GM23338 (cell line): ENCODE results near the gene NPR2. TPM values are rescaled to one million over a fixed set of nuclear protein-coding genes. Genes with fewer than 3 reads are reported as not detected.

ENCODE experiments used
- ATAC-seq: fragments of 200-7000 bp; cut with Tn5 transposase; 3 replicates; pipeline ENCODE4 v1.9.1; 2020
- DNase-seq: peaks from one replicate; pipeline ENCODE4 v3.0.0-alpha.2; 2015; ENCODE audit warnings: low spot score
- H2AFZ ChIP-seq: fragments of 200-600 bp; sonication (generic); 2 replicates; pipeline ENCODE4 v1.8.0; 2016; ENCODE audit warnings: antibody characterized with exemption, mild to moderate bottlenecking, moderate library complexity
- H3F3A ChIP-seq: fragments of 200-600 bp; sonication (generic); replicated peaks from 2 replicates; pipeline ENCODE4 v1.8.0; 2017; ENCODE audit warnings: antibody characterized with exemption, mixed run types, low read depth
- H3K27ac ChIP-seq: fragments of 200-600 bp; sonication (generic); 2 replicates; pipeline ENCODE4 v1.6.1; 2016; ENCODE audit warnings: low read depth
- H3K27me3 ChIP-seq: fragments of 200-600 bp; sonication (generic); 2 replicates; pipeline ENCODE4 v1.8.0; 2016; ENCODE audit warnings: mild to moderate bottlenecking, mixed run types, moderate library complexity; ENCODE audit not compliant: insufficient read depth
- H3K36me3 ChIP-seq: fragments of 200-600 bp; sonication (generic); 2 replicates; pipeline ENCODE4 v1.8.0; 2016; ENCODE audit warnings: mild to moderate bottlenecking; ENCODE audit not compliant: insufficient read depth
- H3K4me1 ChIP-seq: fragments of 200-600 bp; sonication (generic); 2 replicates; pipeline ENCODE4 v1.8.0; 2016; ENCODE audit warnings: mild to moderate bottlenecking, moderate library complexity; ENCODE audit not compliant: insufficient read depth
- H3K4me2 ChIP-seq: fragments of 200-600 bp; sonication (generic); 2 replicates; pipeline ENCODE4 v1.7.1; 2017; ENCODE audit warnings: mixed run types
- H3K4me3 ChIP-seq: fragments of 200-600 bp; sonication (generic); 2 replicates; pipeline ENCODE4 v1.6.1; 2016; ENCODE audit warnings: mixed run types
- H3K79me2 ChIP-seq: fragments of 200-600 bp; sonication (generic); replicated peaks from 2 replicates; pipeline ENCODE4 v1.8.0; 2017; ENCODE audit warnings: mild to moderate bottlenecking; ENCODE audit not compliant: insufficient read depth
- H3K9me2 ChIP-seq: fragments of 200-600 bp; sonication (generic); 2 replicates; pipeline ENCODE4 v1.8.0; 2017; ENCODE audit not compliant: insufficient read depth
- H4K20me1 ChIP-seq: fragments of 200-600 bp; sonication (generic); replicated peaks from 2 replicates; pipeline ENCODE4 v1.8.0; 2017; ENCODE audit warnings: mild to moderate bottlenecking; ENCODE audit not compliant: insufficient read depth
- H3K27ac Mint-ChIP-seq: 2 replicates; pipeline ENCODE4 v1.8.0; 2020; ENCODE audit warnings: inconsistent platforms, mild to moderate bottlenecking, moderate library complexity, mixed read lengths
- H3K27me3 Mint-ChIP-seq: 3 replicates; pipeline ENCODE4 v1.8.0; 2022; ENCODE audit warnings: low read depth, mild to moderate bottlenecking, moderate library complexity, mixed read lengths, inconsistent platforms; ENCODE audit not compliant: insufficient read depth, poor library complexity
- H3K36me3 Mint-ChIP-seq: 3 replicates; pipeline ENCODE4 v1.8.0; 2021; ENCODE audit warnings: low read depth, mild to moderate bottlenecking, inconsistent platforms, moderate library complexity, mixed read lengths
- H3K4me1 Mint-ChIP-seq: 3 replicates; pipeline ENCODE4 v1.8.0; 2020; ENCODE audit warnings: mild to moderate bottlenecking, inconsistent platforms, mixed read lengths
- H3K4me3 Mint-ChIP-seq: 3 replicates; pipeline ENCODE4 v1.8.0; 2021; ENCODE audit warnings: moderate library complexity, mild to moderate bottlenecking, inconsistent platforms, mixed read lengths
- H3K9me3 Mint-ChIP-seq: 3 replicates; pipeline ENCODE4 v1.8.0; 2020; ENCODE audit warnings: moderate library complexity, mild to moderate bottlenecking, inconsistent platforms, mixed read lengths
- CTCF ChIP-seq, 2 experiments: fragments of 200-600 bp in 1 of 2; sonication (generic) in 1 of 2; conservative IDR thresholded peaks; 2 replicates each; pipeline versions ENCODE4 v1.5.1 to v1.6.1; 2016 to 2017; ENCODE audit warnings: antibody characterized with exemption in 2 of 2, low read depth in 2 of 2, mild to moderate bottlenecking in 2 of 2, moderate library complexity in 1 of 2
- ETS1 ChIP-seq: IDR thresholded peaks from 2 replicates; pipeline ENCODE4 v1.6.1; 2016; ENCODE audit warnings: antibody characterized with exemption
- EZH2 ChIP-seq: fragments of 200-600 bp; sonication (generic); IDR thresholded peaks from one replicate; pipeline ENCODE4 v1.8.0; 2017; ENCODE audit warnings: antibody characterized with exemption, mild to moderate bottlenecking, low read depth; ENCODE audit not compliant: unreplicated experiment
- POLR2AphosphoS5 ChIP-seq: IDR thresholded peaks from 2 replicates; pipeline ENCODE4 v1.6.1; 2016; ENCODE audit warnings: antibody characterized with exemption, low read depth
- ZNF462 ChIP-seq: fragments of 250-450 bp; sonication (Bioruptor Pico); IDR thresholded peaks from 2 replicates; pipeline ENCODE4 v1.5.0; 2020; ENCODE audit warnings: mild to moderate bottlenecking, moderate library complexity
- polyA plus RNA-seq: library from polyadenylated mRNA; unstranded; fragments of >200 nt; fragmentation: Nextera tagmentation; extraction: Ambion mirVana; gene quantifications from 2 replicates; pipeline ENCODE4 v1.2.1, GENCODE V29; 2016
- total RNA-seq: library from RNA; depleted of rRNA; stranded (reverse); fragments of >200 nt; shearing (Covaris generic); gene quantifications from 2 replicates; pipeline ENCODE4 v1.2.3, GENCODE V29; 2014

Gene NPR2
- total and polyA plus RNA-seq, 2 experiments from 2014 or later: 9.0 to 14.4 TPM

- peak; percentile 92 for DNase-seq
- H3K4me1 Mint-ChIP-seq: peaks cover 30% of the 10 kb centered on the region
- H3K27ac ChIP-seq: peak overlapping the region; percentile 99
These were observed 34.8 kb upstream of the NPR2 start for GRCh38 chr9:35756275-35757225.

More at GRCh38 chr9:35756275-35757225, 34.8 kb upstream of the NPR2 start:
- peak overlapping the region; percentile 94 for H3K4me3 Mint-ChIP-seq
- peaks cover 40% of the 10 kb centered on the region for H3K79me2 ChIP-seq
- no peaks in the 10 kb centered on the region; the same call in 1 of the 3 replicates for H3K9me3 Mint-ChIP-seq
- H3K27me3 ChIP-seq: no peaks in the 10 kb centered on the region
- peaks cover 1% of the 10 kb centered on the region; the same call in 1 of the 2 replicates for H3K36me3 ChIP-seq
- H3K27me3 Mint-ChIP-seq: peaks cover 8% of the 10 kb centered on the region
- peaks cover 18% of the 10 kb centered on the region for H3K4me1 ChIP-seq
- H3K27ac Mint-ChIP-seq: peak overlapping the region; percentile 98
- H3K4me3 ChIP-seq: peak overlapping the region; percentile 98
- H3F3A ChIP-seq: peaks cover 18% of the 10 kb centered on the region; the same call in 1 of the 2 replicates
- H2AFZ ChIP-seq: peak overlapping the region; percentile 95; the same call in 1 of the 2 replicates
- H3K36me3 Mint-ChIP-seq: peaks cover 35% of the 10 kb centered on the region
- peak overlapping the region; percentile 89 for H3K4me2 ChIP-seq
- H3K9me2 ChIP-seq: no peaks in the 10 kb centered on the region
- TF ChIP-seq ETS1 (peak; percentile 21; the same call in 1 of the 2 replicates), EZH2 (no peak), ZNF462 (CRISPR knock-in tag) (no peak), POLR2AphosphoS5 (peak; percentile 53), CTCF (conservative IDR thresholded peaks at IDR 0.05; ENCODE audit: low read depth in 2 of 2) (peak; percentile 68 to 78)
- peaks cover 3% of the 10 kb centered on the region; the same call in 1 of the 2 replicates for H4K20me1 ChIP-seq
- ATAC-seq: peak; percentile 82
